Stimulated activated CD4-positive, alpha-beta T cell treated with anti-CD3 and anti-CD28 coated beads, Interleukin-15, amount 100 ng/mL, for 1 hour (primary cell): ENCODE measurements around the gene RPTOR.

Source experiments
- DNase-seq, 2 donors: peaks; one replicate each; pipeline ENCODE4 v3.0.0-alpha.2; 2020; ENCODE audit warnings: low read depth in 1 of 2, low spot score in 1 of 2

RPTOR gene

DNA sequence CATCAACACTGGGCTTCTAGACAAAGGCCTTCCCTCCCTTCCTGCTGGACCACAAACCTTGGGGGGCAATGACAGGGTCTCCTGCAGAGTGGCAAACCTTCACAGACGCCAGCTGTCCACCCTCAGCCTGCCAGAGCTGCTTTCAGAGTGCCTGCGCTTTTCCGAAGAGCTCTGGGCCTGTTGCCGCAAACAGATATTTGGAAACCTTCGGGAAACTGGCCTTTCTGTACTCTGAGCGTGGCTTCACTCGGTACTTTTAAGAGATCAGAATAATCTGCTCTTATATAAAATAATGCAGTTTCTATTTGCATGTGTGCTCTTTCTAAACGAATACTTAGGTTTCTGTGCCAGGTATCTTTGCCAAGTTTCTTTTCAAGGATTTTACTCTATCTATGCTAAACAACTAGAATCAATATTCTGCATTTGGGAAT lies 294.9 kb downstream of the RPTOR start:
- no peak for DNase-seq

- no peak for DNase-seq
Observed at GRCh38 chr17:80839970-80840369, 295.3 kb downstream of the RPTOR start.

DNA sequence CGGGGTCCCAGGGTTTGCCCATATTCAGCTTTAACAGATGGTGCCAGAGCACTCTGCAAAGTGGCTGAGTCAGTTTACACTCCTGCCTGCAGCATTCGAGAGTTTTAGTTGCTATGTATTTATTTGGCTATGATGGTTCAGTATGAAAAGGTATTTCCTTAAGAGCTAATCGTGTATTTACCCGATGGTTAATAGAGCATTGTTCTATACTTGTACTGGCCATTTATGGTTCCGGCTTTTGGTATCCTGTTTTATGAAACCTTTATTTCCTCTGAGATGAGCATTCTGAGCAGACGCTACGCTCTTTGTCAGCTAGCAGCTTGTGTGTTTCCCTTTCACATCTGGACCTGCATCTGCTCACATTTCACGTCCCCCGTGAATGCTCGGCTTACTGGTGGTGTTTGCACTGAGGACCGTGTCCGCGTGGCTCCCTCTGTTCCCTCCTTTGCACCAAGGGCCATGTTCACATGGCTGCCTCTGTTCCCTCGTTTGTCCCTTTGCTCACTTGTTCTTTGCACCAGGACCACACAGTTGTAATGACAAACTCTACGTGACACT lies 297.9 kb downstream of the RPTOR start:
- no peak for DNase-seq

DNA sequence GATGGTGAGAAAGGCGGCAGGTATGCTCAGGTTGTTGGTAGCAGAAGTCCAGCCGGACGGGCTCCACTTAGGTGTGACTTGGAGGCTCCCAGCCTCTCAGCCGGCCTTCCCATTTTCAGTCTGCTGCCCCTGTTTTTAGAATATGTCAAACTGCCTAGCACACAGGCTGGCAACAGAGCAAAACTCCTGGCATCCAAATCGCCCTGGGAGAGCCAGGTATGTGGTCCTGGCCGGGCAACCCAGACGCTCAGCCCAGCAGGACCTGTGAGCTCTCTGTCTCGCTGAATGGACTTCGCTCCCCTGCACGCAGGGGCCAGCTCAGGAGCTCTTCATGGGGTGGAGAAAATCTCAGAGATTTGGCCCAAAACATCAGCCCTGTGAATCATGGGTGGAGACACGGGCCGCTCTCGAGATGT lies 299.1 kb downstream of the RPTOR start:
- DNase-seq = no peak

GRCh38 chr17:80844418-80844990 lies 299.9 kb downstream of the RPTOR start:
- DNase-seq = no peak

DNA sequence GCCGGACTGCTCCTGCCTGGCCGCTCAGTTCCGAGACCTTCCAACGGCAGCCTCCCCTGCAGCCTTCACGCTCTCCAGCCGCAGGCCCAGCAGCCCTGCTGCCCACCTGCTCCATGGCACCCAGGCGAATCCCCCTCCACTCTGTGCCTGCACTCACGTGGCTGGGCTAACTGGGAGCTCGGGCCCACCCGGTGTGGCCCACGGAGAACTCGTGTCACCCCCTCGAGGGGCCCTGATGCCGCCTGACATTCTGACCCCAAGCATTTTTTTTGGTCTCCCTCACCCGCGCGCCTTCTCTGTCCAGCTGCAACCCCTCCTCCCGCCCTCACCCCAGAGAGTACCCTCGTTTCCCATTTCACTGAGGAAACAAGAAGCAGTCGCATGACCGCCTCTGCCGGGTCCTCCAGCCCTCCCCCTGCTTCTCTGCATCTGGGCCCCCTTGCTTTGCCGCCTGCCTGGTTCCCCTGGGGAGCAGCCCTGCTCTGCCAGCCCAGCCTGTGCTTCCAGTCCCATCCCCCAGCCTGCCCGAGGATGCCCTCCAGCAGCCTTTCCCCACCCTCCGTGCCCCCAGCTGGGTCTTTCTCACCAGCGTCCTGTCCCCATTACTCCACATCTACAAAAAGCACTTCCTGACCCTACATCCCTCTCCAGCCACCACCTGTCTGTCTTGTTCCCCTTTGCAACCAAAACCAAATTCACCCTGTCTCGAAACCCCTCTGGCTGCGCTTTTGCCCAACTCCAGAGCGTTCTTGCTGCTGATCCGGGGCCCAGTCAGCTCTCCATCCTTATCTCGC lies 300.6 kb downstream of the RPTOR start:
- no peak for DNase-seq

DNA sequence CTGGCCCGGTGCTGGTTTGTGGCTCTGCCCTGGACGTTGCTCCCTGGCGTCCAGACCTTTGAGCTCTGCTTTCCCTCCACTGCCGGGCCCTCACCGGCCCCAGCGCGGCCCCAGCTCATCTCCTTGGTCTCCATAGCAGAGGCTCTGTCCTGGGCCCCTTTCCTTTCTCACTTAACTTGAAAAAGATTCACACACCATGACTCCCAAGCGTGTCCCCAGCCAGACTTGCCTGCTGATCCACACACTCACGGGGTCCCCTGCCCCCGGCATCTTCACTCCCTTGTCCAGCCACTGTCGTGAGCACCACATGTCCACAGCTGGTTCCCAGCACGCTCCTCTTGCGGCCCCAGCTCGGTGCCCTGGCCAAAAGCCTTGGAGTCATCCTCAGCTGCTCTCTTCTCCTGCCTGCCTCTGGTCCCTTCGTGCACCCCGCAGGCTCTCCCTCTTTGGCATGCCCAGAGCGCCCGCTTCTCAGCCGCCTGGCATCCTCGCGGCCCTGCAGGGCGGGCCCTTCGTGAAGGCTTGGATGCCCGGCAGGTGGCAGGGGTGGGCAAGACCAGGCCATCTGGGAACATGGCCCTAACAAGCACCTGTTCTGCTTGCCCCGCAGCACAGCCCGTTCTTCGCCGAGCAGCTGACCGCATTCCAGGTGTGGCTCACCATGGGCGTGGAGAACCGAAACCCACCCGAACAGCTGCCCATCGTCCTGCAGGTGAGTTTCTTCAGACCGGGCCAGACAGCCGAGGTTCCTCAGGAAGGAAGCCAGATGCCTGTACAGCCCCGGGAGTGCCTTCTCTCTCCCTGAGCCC lies 301.4 kb downstream of the RPTOR start:
- no peak for DNase-seq

DNA sequence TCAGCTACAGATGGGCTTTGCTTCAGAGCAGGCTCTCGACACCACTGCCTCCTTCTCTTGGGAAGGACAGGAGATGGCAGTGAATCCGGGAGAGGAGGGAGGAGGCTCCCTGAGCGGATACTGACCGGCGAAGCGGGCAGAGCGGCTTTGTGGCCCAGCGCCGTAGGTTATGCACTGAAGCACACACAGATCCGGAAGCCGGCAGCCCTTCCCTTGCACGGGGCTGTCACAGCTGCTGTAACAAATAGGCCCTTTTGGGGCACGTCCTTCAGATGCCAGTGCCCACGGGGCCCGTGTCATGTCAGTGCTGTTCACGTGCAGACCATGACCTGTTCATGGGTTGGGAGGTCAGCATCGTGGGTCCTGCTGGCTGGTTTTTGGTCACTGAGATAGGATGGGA lies 302.3 kb downstream of the RPTOR start:
- no peak for DNase-seq

GRCh38 chr17:80847496-80848230 lies 303.0 kb downstream of the RPTOR start:
- peak in 1 of 2 donors; percentile 47 for DNase-seq

GRCh38 chr17:80848449-80849102 lies 303.9 kb downstream of the RPTOR start:
- no peak for DNase-seq

GRCh38 chr17:80849119-80849518 lies 304.5 kb downstream of the RPTOR start:
- DNase-seq = no peak

- no peak for DNase-seq
Observed at GRCh38 chr17:80850109-80850508, 305.5 kb downstream of the RPTOR start.

DNA sequence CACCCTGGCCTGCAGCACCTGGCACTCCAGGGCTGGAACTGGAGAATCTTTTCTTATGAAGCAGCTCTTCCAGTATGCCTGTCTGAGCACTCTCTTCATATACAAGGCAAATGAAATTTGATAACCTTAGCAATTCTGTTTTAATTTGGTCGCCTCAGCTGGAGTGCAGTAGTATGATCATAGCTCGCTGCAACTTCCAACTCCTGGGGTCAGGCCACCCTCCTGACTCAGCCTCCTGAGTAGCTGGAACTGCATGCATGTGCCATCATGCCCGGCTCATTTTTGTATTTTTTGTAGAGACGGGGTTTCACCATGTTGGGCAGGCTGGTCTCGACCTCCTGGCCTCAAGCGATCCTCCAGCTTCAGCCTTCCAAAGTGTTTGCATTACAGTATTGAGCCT lies 306.2 kb downstream of the RPTOR start:
- DNase-seq = no peak

DNA sequence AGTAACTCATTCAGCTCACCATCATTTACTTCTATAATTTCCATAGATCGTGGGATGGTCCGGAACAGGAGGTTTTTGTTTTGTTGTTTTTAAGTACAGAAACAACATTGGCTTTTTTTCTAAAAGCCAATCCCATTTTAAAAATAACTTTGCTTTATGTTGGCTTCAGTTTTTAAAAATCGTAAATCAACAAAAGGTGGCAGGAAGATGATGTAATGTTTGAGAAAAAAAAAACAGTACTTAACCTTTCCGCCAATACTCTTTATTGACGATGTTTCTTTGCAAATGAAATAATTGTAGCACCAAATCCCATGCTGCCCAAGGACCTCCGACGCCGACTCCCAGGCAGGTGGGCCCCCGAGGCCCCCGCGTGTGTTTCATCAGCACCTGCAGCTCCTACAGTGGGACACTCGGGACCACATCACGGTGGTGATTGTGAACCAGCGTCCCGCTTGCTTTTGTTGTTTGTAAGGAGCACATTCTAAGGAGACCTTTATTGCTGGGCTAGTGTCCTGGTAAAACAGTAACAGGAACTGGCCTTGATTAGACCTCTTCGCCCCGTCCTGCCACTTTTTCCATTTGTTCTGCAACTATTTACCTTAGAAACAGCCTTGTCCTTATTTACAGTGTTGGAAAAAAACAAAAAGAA lies 306.8 kb downstream of the RPTOR start:
- no peak for DNase-seq

GRCh38 chr17:80852476-80853015 lies 307.9 kb downstream of the RPTOR start:
- no peak for DNase-seq

- no peak for DNase-seq
Observed at GRCh38 chr17:80853076-80853475, 308.4 kb downstream of the RPTOR start.

- no peak for DNase-seq
Observed at GRCh38 chr17:80854220-80854619, 309.6 kb downstream of the RPTOR start.

- no peak for DNase-seq
Observed at GRCh38 chr17:80855196-80855947, 310.7 kb downstream of the RPTOR start.
